BE2C (cell line): ENCODE results near the gene EID2B.

Source experiments
- DNase-seq: peaks from one replicate; pipeline ENCODE4 v3.0.0-alpha.2; 2020
- H3K27me3 ChIP-seq: fragments of 250-450 bp; sonication (Bioruptor Pico); 2 replicates; pipeline ENCODE4 v1.5.1; 2020; ENCODE audit warnings: mild to moderate bottlenecking
- H3K36me3 ChIP-seq: fragments of 250-450 bp; sonication (Bioruptor Pico); 2 replicates; pipeline ENCODE4 v1.5.1; 2020; ENCODE audit warnings: mild to moderate bottlenecking
- H3K4me1 ChIP-seq: fragments of 250-450 bp; sonication (Bioruptor Pico); 2 replicates; pipeline ENCODE4 v1.5.1; 2020
- H3K4me3 ChIP-seq: 2 replicates; pipeline ENCODE4 v1.5.1; 2011; ENCODE audit warnings: low read depth, low read length
- H3K9me3 ChIP-seq: fragments of 250-450 bp; sonication (Bioruptor Pico); 2 replicates; pipeline ENCODE4 v1.5.1; 2020
- CTCF ChIP-seq: IDR thresholded peaks from 2 replicates; pipeline ENCODE4 v1.5.1; 2012; ENCODE audit warnings: mild to moderate bottlenecking, low read depth, low read length

EID2B gene

GRCh38 chr19:39515551-39516191, 17.0 kb downstream of the EID2B start:
- H3K9me3 ChIP-seq: no peaks in the 10 kb centered on the region
- no peak for TF ChIP-seq CTCF
- H3K4me1 ChIP-seq: no peaks in the 10 kb centered on the region
- no peak for DNase-seq
- peak overlapping the region; percentile 19; the same call in 1 of the 2 replicates for H3K4me3 ChIP-seq
- H3K36me3 ChIP-seq: no peaks in the 10 kb centered on the region
- peaks cover 29% of the 10 kb centered on the region for H3K27me3 ChIP-seq

- H3K27me3 ChIP-seq: peaks cover 29% of the 10 kb centered on the region
- H3K36me3 ChIP-seq: no peaks in the 10 kb centered on the region
- H3K9me3 ChIP-seq: no peaks in the 10 kb centered on the region
- peak; percentile 23 for DNase-seq
- H3K4me1 ChIP-seq: no peaks in the 10 kb centered on the region
- TF ChIP-seq CTCF: no peak
- peak within 1 kb of the TSS; percentile 19; the same call in 1 of the 2 replicates for H3K4me3 ChIP-seq
Measured at GRCh38 chr19:39514840-39515550, 17.7 kb downstream of the EID2B start, which contains the start of gene SELENOV. Gene SELENOV (plus strand): TSS chr19:39515139. CDS start chr19:39515213, 74 bp downstream.

DNA sequence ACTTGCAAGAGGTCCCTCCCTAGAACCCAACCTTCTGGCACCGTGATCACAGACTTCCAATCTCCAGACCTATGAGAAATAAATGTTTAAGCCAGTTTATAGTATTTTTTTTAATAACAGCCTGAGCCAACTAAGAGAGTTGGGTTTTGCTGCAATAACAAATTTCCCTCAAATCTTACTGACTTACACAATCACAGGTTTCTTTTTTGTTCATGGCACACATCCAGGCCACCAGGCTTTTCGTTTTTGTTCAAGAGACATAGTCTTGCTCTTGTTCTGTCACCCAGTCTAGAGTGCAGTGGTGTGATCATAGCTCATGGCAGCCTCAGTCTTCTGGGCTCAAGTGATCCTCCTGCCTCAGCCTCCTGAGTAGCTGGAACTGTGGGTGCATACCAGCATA, 19.7 kb downstream of the EID2B start:
- Histone ChIP-seq H3K36me3 (no peaks in the 10 kb centered on the region), H3K27me3 (peaks cover 29% of the 10 kb centered on the region), H3K4me3 (no peak overlapping the region), H3K4me1 (no peaks in the 10 kb centered on the region), H3K9me3 (no peaks in the 10 kb centered on the region)
- TF ChIP-seq CTCF: no peak
- no peak for DNase-seq

GRCh38 chr19:39509233-39509632, 23.4 kb downstream of the EID2B start:
- H3K9me3 ChIP-seq: no peaks in the 10 kb centered on the region
- H3K27me3 ChIP-seq: peaks cover 6% of the 10 kb centered on the region
- H3K36me3 ChIP-seq: no peaks in the 10 kb centered on the region; the same call in 1 of the 2 replicates
- DNase-seq: no peak
- no peak for TF ChIP-seq CTCF
- no peak overlapping the region for H3K4me3 ChIP-seq
- no peaks in the 10 kb centered on the region for H3K4me1 ChIP-seq

DNA sequence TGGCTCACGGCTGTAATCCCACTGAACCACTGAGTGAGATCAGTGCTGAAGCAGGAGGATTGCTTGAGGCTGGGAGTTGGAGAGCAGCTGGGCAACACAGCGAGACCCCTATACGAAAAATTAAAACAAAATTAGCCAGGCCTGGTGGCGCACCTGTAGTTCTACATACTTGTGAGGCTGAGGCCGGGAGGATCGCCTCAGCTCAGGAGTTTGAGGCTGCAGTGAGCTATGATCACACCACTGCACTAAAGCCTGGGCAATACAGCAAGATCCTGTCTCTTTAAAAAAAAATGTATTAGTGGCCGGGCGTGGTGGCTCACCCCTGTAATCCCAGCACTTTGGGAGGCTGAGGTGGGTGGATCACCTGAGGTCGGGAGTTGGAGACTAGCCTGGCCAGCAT, 24.0 kb downstream of the EID2B start:
- no peaks in the 10 kb centered on the region for H3K4me1 ChIP-seq
- H3K27me3 ChIP-seq: no peaks in the 10 kb centered on the region; the same call in 1 of the 2 replicates
- no peak for DNase-seq
- no peak overlapping the region for H3K4me3 ChIP-seq
- H3K36me3 ChIP-seq: no peaks in the 10 kb centered on the region; the same call in 1 of the 2 replicates
- no peak for TF ChIP-seq CTCF
- H3K9me3 ChIP-seq: no peaks in the 10 kb centered on the region
